Heart right ventricle (tissue), 16 donors: ENCODE measurements around the gene ST8SIA6. TPM values are rescaled to one million over a fixed set of nuclear protein-coding genes. Genes with fewer than 3 reads are reported as not detected.

Experiments
- ATAC-seq, 8 donors: fragments of 200-7000 bp; cut with Tn5 transposase; one replicate each; pipeline ENCODE4 v1.9.1; 2020; ENCODE audit warnings: mild to moderate bottlenecking in 8 of 8, moderate library complexity in 8 of 8, moderate number of reproducible peaks in 1 of 8
- DNase-seq, 2 donors: peaks; one replicate each; pipeline ENCODE4 v3.0.0-alpha.2; 2020
- H3K27ac ChIP-seq, 10 donors: fragments of 200-600 bp; sonication (generic) in 2 of 10; one replicate each; pipeline versions ENCODE4 v1.5.0 to v1.8.0; 2020 to 2022; ENCODE audit warnings: mild to moderate bottlenecking in 3 of 10
- H3K27me3 ChIP-seq, 7 donors: fragments of 200-600 bp; one replicate each; pipeline ENCODE4 v1.8.0; 2021 to 2022; ENCODE audit warnings: mild to moderate bottlenecking in 2 of 7
- H3K36me3 ChIP-seq, 9 donors: fragments of 200-600 bp; sonication (generic) in 1 of 9; one replicate each; pipeline versions ENCODE4 v1.5.0 to v1.8.0; 2020 to 2022; ENCODE audit warnings: mild to moderate bottlenecking in 2 of 9
- H3K4me1 ChIP-seq, 9 donors: fragments of 200-600 bp; sonication (generic) in 1 of 9; one replicate each; pipeline versions ENCODE4 v1.5.0 to v1.8.0; 2020 to 2022; ENCODE audit warnings: mild to moderate bottlenecking in 4 of 9
- H3K4me3 ChIP-seq, 10 donors: fragments of 200-600 bp; sonication (generic) in 2 of 10; one replicate each; pipeline versions ENCODE4 v1.5.0 to v1.8.0; 2020 to 2022; ENCODE audit warnings: mild to moderate bottlenecking in 7 of 10, moderate library complexity in 2 of 10
- H3K9me3 ChIP-seq, 11 donors: fragments of 200-600 bp in 10 of 11; sonication (generic) in 2 of 11; one replicate each; pipeline versions ENCODE4 v1.5.0 to v1.8.0; 2013 to 2022; ENCODE audit warnings: mild to moderate bottlenecking in 2 of 11, control low read depth in 1 of 11, moderate library complexity in 1 of 11
- CTCF ChIP-seq, 9 donors: fragments of 200-600 bp; sonication (generic) in 2 of 9; IDR thresholded peaks; one replicate each; pipeline versions ENCODE4 v1.5.0 to v1.8.0; 2021 to 2022; ENCODE audit warnings: antibody characterized with exemption in 9 of 9, mild to moderate bottlenecking in 5 of 9, moderate library complexity in 1 of 9
- whole genome bisulfite sequencing, 2 donors: extraction: QIAGEN DNeasy Blood & Tissue Kit; methylation state at CpG; one replicate each; pipeline ENCODE4 v1.1.7; 2013; ENCODE audit warnings: inconsistent platforms in 1 of 2; 5-methylcytosine and 5-hydroxymethylcytosine counted together
- intact Hi-C, 10 donors: fragments of 100-400 bp; cut with DNase I; formaldehyde crosslinking; loops; one replicate each; pipeline versions ENCODE4 v1.11.1 to v1.14.2; 2022
- polyA plus RNA-seq, 2 donors: library from polyadenylated mRNA; stranded (reverse); fragments of 200-250 nt; gene quantifications; one replicate each; pipeline ENCODE4 v1.2.3, GENCODE V29; 2013
- total RNA-seq, 10 donors: library from RNA; stranded (reverse); fragmentation: NEBNext Ultra II Directional in 3 of 10; extraction: Animal tissue kit (Norgen Biotek cat#: 25700) in 3 of 10; gene quantifications; one replicate each; pipeline versions ENCODE4 v1.2.1 to v1.2.4, GENCODE V29; 2021 to 2023
- donor health status: Arrhythmogenic right ventricular cardiomyopathy.
- donor health status: ischemic (EF 13 %, LVEDD 7.1; RV severe dilation, severe dysfunction).
- donor health status: healthy with polysubstance abuse.
- donor health status: DM: no; HTN: yes; CAD: no.
- donor health status: DM: no; HTN: no; CAD: no.
- donor health status: ischemic (EF 25% LVEDD 6.9; RV normal size, moderate dysfunction).
- donor health status: ischemic (EF 25% LVEDD 5.7; RV mildly dilated, moderate dysfunction).
- donor health status: healthy.
- donor health status: DM: yes; HTN: yes; CAD: no.
- donor health status: Ischemic cardiomyopathy.
- donor health status: ischemic (EF 35%, LVEDD 5.7; RV mildly dilated, moderate dysfunction).
- donor health status: nonischemic (EF 11% LVEDD 7.7; RV severe dilation, severe dysfunction).
- donor health status: DM: yes; HTN: yes; CAD: no.
- donor health status: PGD.
- donor health status: ischemic (EF 29% LVEDD 5.4; RV normal size, mild dysfunction).
- donor health status: nonischemic (EF 23%, LVEDD 6.1; RV moderate dilation, normal function).

Gene ST8SIA6
- total and polyA plus RNA-seq, 12 donors = 1.8 to 12.8 (median 8.1) TPM

GRCh38 chr10:17357781-17358180, 96.6 kb downstream of the ST8SIA6 start:
- 65 to 67% methylated on average over 2 of the region's 2 CpGs for WGBS, 2 donors
- no peaks in the 10 kb centered on the region for H3K4me1 ChIP-seq
- ATAC-seq (no peak), DNase-seq (no peak)
- no peaks in the 10 kb centered on the region for H3K27me3 ChIP-seq
- peaks cover 0 to 3% (median 0%) of the 10 kb centered on the region in 11 donors for H3K9me3 ChIP-seq
- H3K36me3 ChIP-seq = no peaks in the 10 kb centered on the region
- intact Hi-C loops = no loop called here
- H3K27ac ChIP-seq = no peak overlapping the region
- no peak for TF ChIP-seq CTCF (IDR thresholded peaks at IDR 0.05)
- H3K4me3 ChIP-seq = no peak overlapping the region

GRCh38 chr10:17356820-17357219, 97.6 kb downstream of the ST8SIA6 start:
- H3K27me3 ChIP-seq = no peaks in the 10 kb centered on the region
- WGBS, 2 donors = 59 to 71% methylated on average over 2 of the region's 2 CpGs
- no peak overlapping the region for H3K4me3 ChIP-seq
- no peak for TF ChIP-seq CTCF (IDR thresholded peaks at IDR 0.05)
- H3K27ac ChIP-seq = no peak overlapping the region
- ATAC-seq = no peak
- no peak for DNase-seq
- peaks cover 0 to 2% (median 0%) of the 10 kb centered on the region in 11 donors for H3K9me3 ChIP-seq
- H3K36me3 ChIP-seq = no peaks in the 10 kb centered on the region
- intact Hi-C loops = no loop called here
- H3K4me1 ChIP-seq = no peaks in the 10 kb centered on the region

GRCh38 chr10:17354781-17355180, 99.6 kb downstream of the ST8SIA6 start:
- no peak overlapping the region for H3K27ac ChIP-seq
- H3K9me3 ChIP-seq = peaks cover 0 to 3% (median 0%) of the 10 kb centered on the region in 11 donors
- H3K27me3 ChIP-seq = no peaks in the 10 kb centered on the region
- DNase-seq = no peak
- no peaks in the 10 kb centered on the region for H3K36me3 ChIP-seq
- intact Hi-C loops = no loop called here
- no peak overlapping the region for H3K4me3 ChIP-seq
- no peak for ATAC-seq
- 58 to 64% methylated on average over 5 of the region's 5 CpGs for WGBS, 2 donors
- TF ChIP-seq CTCF (IDR thresholded peaks at IDR 0.05) = no peak
- peaks cover 0 to 2% (median 0%) of the 10 kb centered on the region in 9 donors for H3K4me1 ChIP-seq

GRCh38 chr10:17353568-17354300, 100.7 kb downstream of the ST8SIA6 start:
- Histone ChIP-seq H3K27ac (no peak overlapping the region), H3K9me3 (peaks cover 0 to 3% (median 0%) of the 10 kb centered on the region in 11 donors), H3K27me3 (no peaks in the 10 kb centered on the region), H3K4me3 (no peak overlapping the region), H3K36me3 (no peaks in the 10 kb centered on the region), H3K4me1 (peaks cover 0 to 11% (median 5%) of the 10 kb centered on the region in 9 donors)
- intact Hi-C loops = no loop called here
- 91 to 93% methylated on average over 7 of the region's 7 CpGs for WGBS, 2 donors
- TF ChIP-seq CTCF (IDR thresholded peaks at IDR 0.05) = no peak
- ATAC-seq (no peak), DNase-seq (no peak)
